ENCODE data around the gene MICAL1. TPM values are rescaled to one million over a fixed set of nuclear protein-coding genes. Genes with fewer than 3 reads are reported as not detected.
A peak's percentile ranks its signal among the peaks of the same experiment; 100 is the strongest.

Gene MICAL1
- total and polyA plus RNA-seq, 2 donors from 2014 or later, result 13.7 to 38.7 TPM

- H3K4me1 ChIP-seq (ENCODE audit: control insufficient read depth in 2 of 3, insufficient read depth in 2 of 3, low read depth in 1 of 3, low read length in 3 of 3), result peaks cover 0 to 31% (median 15%) of the 10 kb centered on the region in 3 donors
- no peak overlapping the region for H3K9ac ChIP-seq (ENCODE audit: low read length in 3 of 3)
- no peaks in the 10 kb centered on the region for H3K27me3 ChIP-seq (ENCODE audit: control insufficient read depth, insufficient read depth, low read length)
- peak overlapping the region in 2 of 3 donors; percentile 25 to 33 for H3K4me3 ChIP-seq (ENCODE audit: low read length in 3 of 3)
- H3K9me3 ChIP-seq (ENCODE audit: control insufficient read depth in 2 of 3, insufficient read depth in 1 of 3, low read length in 3 of 3), result no peaks in the 10 kb centered on the region
- H3K27ac ChIP-seq (ENCODE audit: low read depth in 2 of 2, low read length in 2 of 2), result no peak overlapping the region
- TF ChIP-seq CTCF (IDR thresholded peaks at IDR 0.05; ENCODE audit: borderline replicate concordance, extremely low read depth, insufficient read depth), result no peak
- no peaks in the 10 kb centered on the region for H3K36me3 ChIP-seq (ENCODE audit: control insufficient read depth in 2 of 3, insufficient read depth in 3 of 3, low read length in 3 of 3)
- no peak for DNase-seq
- FAIRE-seq, result no peak
- intact Hi-C loops (cut with DNase I), result no loop called here
These were observed 25.5 kb upstream of the MICAL1 start for GRCh38 chr6:109480993-109481480.

DNA sequence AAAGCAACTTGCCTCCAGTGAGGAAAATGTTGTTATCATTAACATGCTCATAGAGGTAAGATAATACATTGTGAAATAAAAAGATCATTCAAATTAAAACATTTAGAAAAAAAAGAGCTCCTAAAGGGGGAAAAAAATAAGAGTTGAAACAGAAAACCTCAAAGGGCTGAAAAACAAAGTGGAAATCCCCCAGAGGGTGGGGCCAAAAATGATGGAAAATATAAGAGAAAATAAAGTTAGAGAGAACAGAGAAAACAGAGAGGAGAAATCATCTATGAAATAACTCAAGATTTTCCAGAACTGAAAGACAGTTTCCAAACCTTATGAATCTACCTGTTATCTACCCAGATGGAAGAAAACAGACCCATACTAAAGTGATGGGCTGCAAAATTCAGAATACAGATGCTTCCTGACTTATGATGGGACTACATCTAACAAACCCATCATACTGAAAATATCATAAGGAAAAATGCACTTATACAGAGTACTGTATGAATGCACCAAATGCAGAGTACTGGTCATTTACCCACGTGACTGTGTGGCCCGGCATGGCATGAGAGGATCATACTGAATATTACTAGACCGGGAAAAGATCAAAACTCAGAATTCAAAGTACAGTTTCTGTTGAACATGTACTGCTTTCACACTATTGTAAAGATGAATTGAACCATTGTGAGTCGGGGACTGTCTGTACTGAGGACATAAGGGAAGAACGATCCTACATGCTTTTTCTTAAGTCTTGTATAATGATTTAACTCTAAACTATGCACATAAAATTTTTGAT lies 23.5 kb upstream of the MICAL1 start:
- Histone ChIP-seq H3K27ac (ENCODE audit: low read depth in 2 of 2, low read length in 2 of 2) (no peak overlapping the region), H3K9me3 (ENCODE audit: control insufficient read depth in 2 of 3, insufficient read depth in 1 of 3, low read length in 3 of 3) (no peaks in the 10 kb centered on the region), H3K9ac (ENCODE audit: low read length in 3 of 3) (peak overlapping the region in 1 of 3 donors; percentile 29), H3K36me3 (ENCODE audit: control insufficient read depth in 2 of 3, insufficient read depth in 3 of 3, low read length in 3 of 3) (peaks cover 2 to 8% (median 4%) of the 10 kb centered on the region in 3 donors), H3K27me3 (ENCODE audit: control insufficient read depth, insufficient read depth, low read length) (no peaks in the 10 kb centered on the region), H3K4me1 (ENCODE audit: control insufficient read depth in 2 of 3, insufficient read depth in 2 of 3, low read depth in 1 of 3, low read length in 3 of 3) (peaks cover 0 to 31% (median 15%) of the 10 kb centered on the region in 3 donors), H3K4me3 (ENCODE audit: low read length in 3 of 3) (peak overlapping the region in 2 of 3 donors; percentile 35 to 42)
- intact Hi-C loops (cut with DNase I), result no loop called here
- no peak for TF ChIP-seq CTCF (IDR thresholded peaks at IDR 0.05; ENCODE audit: borderline replicate concordance, extremely low read depth, insufficient read depth)
- FAIRE-seq (no peak), DNase-seq (no peak)

DNA sequence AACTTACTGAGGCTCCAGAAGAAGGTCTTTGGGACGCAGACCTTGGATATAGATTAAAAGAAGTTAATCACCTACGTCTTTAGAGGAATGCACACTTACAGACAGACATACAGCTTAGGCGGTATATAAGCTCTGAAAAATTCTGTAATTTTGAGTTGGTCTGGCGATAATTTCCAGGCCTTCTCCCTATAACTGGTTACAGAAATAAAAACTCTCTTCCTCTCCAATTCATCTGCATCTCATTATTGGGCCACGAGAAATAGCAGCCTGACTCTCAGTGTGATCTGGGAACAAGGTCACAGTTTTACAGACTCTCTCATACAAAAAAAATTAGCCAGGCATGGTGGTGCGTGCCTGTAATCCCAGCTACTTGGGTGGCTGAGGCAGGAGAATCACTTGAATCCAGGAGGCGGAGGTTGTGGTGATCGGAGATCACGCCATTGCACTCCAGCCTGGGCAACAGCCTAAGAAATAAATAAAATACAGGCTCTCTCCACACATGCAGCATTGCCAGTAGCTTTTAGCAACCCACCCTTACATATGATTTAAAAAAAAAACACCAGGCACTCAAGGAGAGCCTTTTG lies 22.7 kb upstream of the MICAL1 start:
- peak overlapping the region in 1 of 3 donors; percentile 21 for H3K4me3 ChIP-seq (ENCODE audit: low read length in 3 of 3)
- H3K27me3 ChIP-seq (ENCODE audit: control insufficient read depth, insufficient read depth, low read length), result no peaks in the 10 kb centered on the region
- FAIRE-seq (no peak), DNase-seq (no peak)
- peaks cover 2 to 10% (median 10%) of the 10 kb centered on the region in 3 donors for H3K36me3 ChIP-seq (ENCODE audit: control insufficient read depth in 2 of 3, insufficient read depth in 3 of 3, low read length in 3 of 3)
- peaks cover 0 to 31% (median 15%) of the 10 kb centered on the region in 3 donors for H3K4me1 ChIP-seq (ENCODE audit: control insufficient read depth in 2 of 3, insufficient read depth in 2 of 3, low read depth in 1 of 3, low read length in 3 of 3)
- TF ChIP-seq CTCF (IDR thresholded peaks at IDR 0.05; ENCODE audit: borderline replicate concordance, extremely low read depth, insufficient read depth), result no peak
- H3K9me3 ChIP-seq (ENCODE audit: control insufficient read depth in 2 of 3, insufficient read depth in 1 of 3, low read length in 3 of 3), result no peaks in the 10 kb centered on the region
- peak overlapping the region in 1 of 2 donors; percentile 25 for H3K27ac ChIP-seq (ENCODE audit: low read depth in 2 of 2, low read length in 2 of 2)
- H3K9ac ChIP-seq (ENCODE audit: low read length in 3 of 3), result peak overlapping the region in 1 of 3 donors; percentile 29
- intact Hi-C loops (cut with DNase I), result no loop called here
